H1 (cell line): ENCODE measurements around the gene TMC6. TPM values are rescaled to one million over a fixed set of nuclear protein-coding genes. Genes with fewer than 3 reads are reported as not detected.

Experiments used
- CTCF ChIA-PET: fragments of 300-600 bp; sonication (Branson Sonifier 250); formaldehyde crosslinking; loops from one replicate; lab custom pipeline; 2021; ENCODE audit not compliant: partially characterized antibody; lab: Charles Lee
- POLR2A ChIA-PET: fragments of 300-600 bp; sonication (Branson Sonifier 250); formaldehyde crosslinking; loops from one replicate; lab custom pipeline; 2021; ENCODE audit warnings: inconsistent platforms; ENCODE audit not compliant: partially characterized antibody; lab: Charles Lee
- DNase-seq, 2 experiments: peaks; one replicate each; pipeline versions ENCODE4 v3.0.0 to v3.0.0-alpha.2; 2010 to 2022; ENCODE audit warnings: low spot score in 2 of 2, low read depth in 1 of 2, mixed read lengths in 1 of 2
- FAIRE-seq: peaks from 2 replicates; lab custom pipeline; 2011; peaks lifted over from hg19 to GRCh38; lab: Jason Lieb, UNC
- H2AFZ ChIP-seq: 2 replicates; pipeline ENCODE4 v1.8.1; 2012; ENCODE audit warnings: low read length, inconsistent platforms
- H2AK5ac ChIP-seq: 2 replicates; pipeline ENCODE4 v1.6.1; 2013; ENCODE audit warnings: low read depth, low read length
- H2BK120ac ChIP-seq: replicated peaks from 2 replicates; pipeline ENCODE3; 2013; ENCODE audit warnings: low read depth, low read length, inconsistent platforms
- H2BK12ac ChIP-seq: 2 replicates; pipeline ENCODE4 v1.6.1; 2013; ENCODE audit warnings: low read depth, low read length
- H2BK15ac ChIP-seq: 2 replicates; pipeline ENCODE4 v1.6.1; 2013; ENCODE audit warnings: low read length
- H2BK20ac ChIP-seq: 2 replicates; pipeline ENCODE4 v1.6.1; 2013; ENCODE audit warnings: low read length
- H2BK5ac ChIP-seq: 2 replicates; pipeline ENCODE4 v1.6.1; 2013; ENCODE audit warnings: low read depth, low read length
- H3K14ac ChIP-seq: 2 replicates; pipeline ENCODE4 v1.6.1; 2013; ENCODE audit warnings: inconsistent platforms; ENCODE audit not compliant: insufficient read length
- H3K18ac ChIP-seq: 2 replicates; pipeline ENCODE4 v1.6.1; 2013; ENCODE audit warnings: low read length; ENCODE audit errors: extremely low read depth
- H3K23ac ChIP-seq: 2 replicates; pipeline ENCODE4 v1.6.1; 2013; ENCODE audit warnings: inconsistent platforms; ENCODE audit not compliant: insufficient read length
- H3K23me2 ChIP-seq: 2 replicates; pipeline ENCODE4 v1.6.1; 2013; ENCODE audit warnings: low read depth, low read length
- H3K27ac ChIP-seq: 2 replicates; pipeline ENCODE4 v1.6.1; 2011; ENCODE audit warnings: low read depth, low read length, inconsistent platforms
- H3K27me3 ChIP-seq, 4 experiments: replicated peaks in 1 of 4; 1 replicate in 1 of 4; 2 replicates in 3 of 4; pipeline versions ENCODE4 v1.6.1 to v1.8.1; 2011 to 2013; ENCODE audit warnings: low read length in 3 of 4, mild to moderate bottlenecking in 3 of 4, inconsistent platforms in 2 of 4, mixed read lengths in 2 of 4, moderate library complexity in 1 of 4; ENCODE audit not compliant: control insufficient read depth in 3 of 4, insufficient read depth in 3 of 4; ENCODE audit errors: extremely low read depth in 1 of 4
- H3K36me3 ChIP-seq, 4 experiments: 2 replicates each; pipeline versions ENCODE4 v1.6.1 to v1.8.1; 2011 to 2013; ENCODE audit warnings: mild to moderate bottlenecking in 4 of 4, low read length in 3 of 4, moderate library complexity in 2 of 4, control low read depth in 1 of 4, inconsistent platforms in 1 of 4; ENCODE audit not compliant: insufficient read depth in 4 of 4, control insufficient read depth in 2 of 4
- H3K4ac ChIP-seq: replicated peaks from 2 replicates; pipeline ENCODE3; 2013; ENCODE audit warnings: low read length, low read depth, mixed read lengths, inconsistent platforms; ENCODE audit not compliant: insufficient read length
- H3K4me1 ChIP-seq, 4 experiments: replicated peaks in 1 of 4; 1 replicate in 1 of 4; 2 replicates in 3 of 4; pipeline versions ENCODE4 v1.6.1 to v1.8.1; 2011 to 2013; ENCODE audit warnings: low read length in 3 of 4, inconsistent platforms in 2 of 4, mixed read lengths in 1 of 4; ENCODE audit not compliant: insufficient read depth in 4 of 4, control insufficient read depth in 3 of 4
- H3K4me2 ChIP-seq, 2 experiments: 2 replicates each; pipeline versions ENCODE4 v1.6.1 to v1.8.1; 2011 to 2013; ENCODE audit warnings: low read depth in 2 of 2, low read length in 2 of 2, control low read depth in 1 of 2, inconsistent platforms in 1 of 2, mild to moderate bottlenecking in 1 of 2; ENCODE audit not compliant: insufficient read depth in 1 of 2
- H3K4me3 ChIP-seq, 4 experiments: fragments of 200-600, 300-600 bp in 1 of 4; sonication (generic), shearing (Covaris generic), sonication (Bioruptor Twin) in 1 of 4; 2 replicates each; pipeline versions ENCODE4 v1.5.1 to v1.8.1; 2011 to 2016; ENCODE audit warnings: low read length in 4 of 4, low read depth in 3 of 4, control low read depth in 2 of 4, inconsistent platforms in 2 of 4, mild to moderate bottlenecking in 2 of 4, mixed read lengths in 1 of 4, moderate library complexity in 1 of 4; ENCODE audit not compliant: insufficient read depth in 2 of 4; ENCODE audit errors: extremely low read depth in 1 of 4
- H3K56ac ChIP-seq: replicated peaks from 2 replicates; pipeline ENCODE3; 2013; ENCODE audit warnings: low read depth, mild to moderate bottlenecking, mixed read lengths, low read length, inconsistent platforms; ENCODE audit not compliant: insufficient read length
- H3K79me1 ChIP-seq: 2 replicates; pipeline ENCODE4 v1.6.1; 2013; ENCODE audit warnings: low read depth, low read length, control low read depth
- H3K79me2 ChIP-seq, 2 experiments: 2 replicates each; pipeline versions ENCODE4 v1.6.1 to v1.8.1; 2012 to 2013; ENCODE audit warnings: low read length in 2 of 2, mild to moderate bottlenecking in 2 of 2, inconsistent platforms in 1 of 2; ENCODE audit not compliant: insufficient read depth in 2 of 2, control insufficient read depth in 1 of 2
- H3K9ac ChIP-seq, 4 experiments: replicated peaks in 1 of 4; 1 replicate in 1 of 4; 2 replicates in 3 of 4; pipeline versions ENCODE4 v1.6.1 to v1.8.1; 2011 to 2013; ENCODE audit warnings: low read depth in 3 of 4, low read length in 3 of 4, control low read depth in 2 of 4, mild to moderate bottlenecking in 2 of 4, moderate library complexity in 2 of 4, inconsistent platforms in 1 of 4; ENCODE audit errors: extremely low read depth in 1 of 4
- H3K9me3 ChIP-seq, 2 experiments: 2 replicates each; pipeline versions ENCODE4 v1.6.1 to v1.8.1; 2012 to 2013; ENCODE audit warnings: mild to moderate bottlenecking in 2 of 2, moderate library complexity in 2 of 2, control low read depth in 1 of 2, inconsistent platforms in 1 of 2, low read depth in 1 of 2, low read length in 1 of 2, mixed read lengths in 1 of 2; ENCODE audit not compliant: insufficient read depth in 2 of 2
- H4K20me1 ChIP-seq, 2 experiments: replicated peaks in 1 of 2; 2 replicates each; pipeline versions ENCODE3 to v1.8.1; 2011 to 2013; ENCODE audit warnings: inconsistent platforms in 2 of 2, low read length in 2 of 2, mild to moderate bottlenecking in 1 of 2; ENCODE audit not compliant: insufficient read depth in 2 of 2, control insufficient read depth in 1 of 2
- H4K5ac ChIP-seq: 2 replicates; pipeline ENCODE4 v1.6.1; 2013; ENCODE audit warnings: low read length, low read depth, mixed read lengths, inconsistent platforms; ENCODE audit not compliant: insufficient read length
- H4K8ac ChIP-seq: 2 replicates; pipeline ENCODE4 v1.8.0; 2013; ENCODE audit warnings: mild to moderate bottlenecking, moderate library complexity, low read length, inconsistent platforms; ENCODE audit not compliant: insufficient read depth; ENCODE audit errors: extremely low read depth
- H4K91ac ChIP-seq: replicated peaks from 2 replicates; pipeline ENCODE3; 2013; ENCODE audit warnings: low read length, mixed read lengths, inconsistent platforms; ENCODE audit not compliant: insufficient read length
- CREB1 ChIP-seq: IDR thresholded peaks from 2 replicates; pipeline ENCODE4 v1.6.1; 2012; ENCODE audit warnings: inconsistent platforms
- CTCF ChIP-seq, 3 experiments: IDR thresholded peaks; 1 replicate in 2 of 3; 2 replicates in 1 of 3; pipeline versions ENCODE4 v1.5.1 to v1.6.1; 2011; ENCODE audit warnings: low read length in 3 of 3, mild to moderate bottlenecking in 3 of 3, inconsistent platforms in 2 of 3, low read depth in 1 of 3, moderate library complexity in 1 of 3; ENCODE audit not compliant: insufficient read depth in 1 of 3; ENCODE audit errors: control extremely low read depth in 1 of 3
- JUN ChIP-seq: IDR thresholded peaks from 2 replicates; pipeline ENCODE4 v1.6.1; 2011; ENCODE audit warnings: low read depth, mild to moderate bottlenecking, improper control_type of control experiment, low read length
- RAD21 ChIP-seq, 2 experiments: IDR thresholded peaks in 1 of 2; conservative IDR thresholded peaks in 1 of 2; 2 replicates each; pipeline ENCODE4 v1.6.1; 2011; ENCODE audit warnings: low read depth in 2 of 2, low read length in 2 of 2, improper control_type of control experiment in 1 of 2, inconsistent platforms in 1 of 2, mild to moderate bottlenecking in 1 of 2, moderate library complexity in 1 of 2
- RFX5 ChIP-seq: IDR thresholded peaks from 2 replicates; pipeline ENCODE4 v1.6.1; 2011; ENCODE audit warnings: low read depth, low read length, improper control_type of control experiment, borderline replicate concordance
- SIN3A ChIP-seq, 2 experiments: IDR thresholded peaks in 1 of 2; conservative IDR thresholded peaks in 1 of 2; 2 replicates each; pipeline ENCODE4 v1.6.1; 2011 to 2012; ENCODE audit warnings: low read length in 2 of 2, improper control_type of control experiment in 1 of 2, low read depth in 1 of 2, mild to moderate bottlenecking in 1 of 2
- TAF7 ChIP-seq: optimal IDR thresholded peaks from 2 replicates; pipeline ENCODE3; 2011; ENCODE audit warnings: low read depth, mild to moderate bottlenecking, inconsistent platforms, low read length, moderate library complexity, borderline replicate concordance
- WGBS, 2 experiments: shearing (Covaris generic) in 1 of 2; methylation state at CpG; one replicate each; pipeline versions ENCODE4 v1.1.6 to v1.1.7; 2013 to 2015; ENCODE audit warnings: low lambda C conversion rate in 2 of 2, mixed read lengths in 2 of 2, inconsistent platforms in 1 of 2, low coverage in 1 of 2, missing lambda C conversion rate in 1 of 2; ENCODE audit not compliant: insufficient replicate concordance in 2 of 2, insufficient coverage in 1 of 2, insufficient read length in 1 of 2; ENCODE audit errors: extremely low coverage in 1 of 2, missing lambda C conversion rate in 1 of 2; 5-methylcytosine and 5-hydroxymethylcytosine counted together
- polyA plus RNA-seq, 7 experiments: library from polyadenylated mRNA; depleted of rRNA in 3 of 7; stranded (reverse) in 5 of 7; unstranded in 2 of 7; fragments of >200 nt in 5 of 7; fragments of 200-250 nt in 2 of 7; gene quantifications; 1 replicate in 5 of 7; 2 replicates in 1 of 7; 4 replicates in 1 of 7; pipeline versions ENCODE4 v1.2.1 to v1.2.3, GENCODE V29; 2011 to 2013; ENCODE audit warnings: missing spikeins in 2 of 7, mixed read lengths in 2 of 7
- total RNA-seq: library from RNA; stranded (reverse); fragmentation: NEBNext Ultra II Directional; extraction: Animal tissue kit (Norgen Biotek cat#: 25700); gene quantifications from 2 replicates; pipeline ENCODE4 v1.2.1, GENCODE V29; 2021

The TMC6 gene
- total and polyA plus RNA-seq, 2 of the 8 experiments (the other 6 are each of a cell fraction or from before 2014, with no cell fraction given) = 39.4 to 77.6 TPM

GRCh38 chr17:78127239-78127887 lies 1.2 kb downstream of the TMC6 start:
- Histone ChIP-seq H3K56ac (peak overlapping the region; percentile 59), H2BK15ac (no peak overlapping the region), H4K91ac (peak overlapping the region; percentile 92), H2BK12ac (peak overlapping the region; percentile 50; the same call in 1 of the 2 replicates), H3K36me3 (peaks cover 2 to 24% (median 12%) of the 10 kb centered on the region in 4 experiments; a peak in 5 of 8 replicates), H3K79me2 (no peaks in the 10 kb centered on the region), H2BK20ac (no peak overlapping the region), H3K27ac (no peak overlapping the region; the same call in 1 of the 2 replicates), H3K4me2 (peak overlapping the region; percentile 56 to 90), H3K18ac (peak overlapping the region; percentile 48), H3K4me3 (peak overlapping the region; percentile 62 to 94 (median 70)), H3K23ac (no peak overlapping the region), H3K4me1 (peaks cover 0 to 27% (median 17%) of the 10 kb centered on the region in 4 experiments; a peak in 6 of 7 replicates), H3K9me3 (no peaks in the 10 kb centered on the region), H2AFZ (no peak overlapping the region), H3K23me2 (peaks cover 14% of the 10 kb centered on the region), H3K27me3 (peaks cover 0 to 9% (median 7%) of the 10 kb centered on the region in 4 experiments; a peak in 5 of 7 replicates), H2AK5ac (peak overlapping the region; percentile 56; the same call in 1 of the 2 replicates), H4K20me1 (peaks cover 2 to 14% of the 10 kb centered on the region in 2 experiments), H4K5ac (peak overlapping the region; percentile 39), H3K9ac (peak overlapping the region in 2 of 4 experiments; percentile 45 to 55; a peak in 4 of 7 replicates), H4K8ac (0 out of 2 replicates have a peak overlapping the region, but pooled peaks have one; percentile 4), H2BK5ac (peak overlapping the region; percentile 55; the same call in 1 of the 2 replicates), H3K4ac (peak overlapping the region; percentile 95), H3K14ac (no peak overlapping the region), H2BK120ac (no peak overlapping the region), H3K79me1 (peaks cover 3% of the 10 kb centered on the region)
- DNase-seq (no peak), FAIRE-seq (no peak)
- 30% methylated on average over 19 of the region's 25 CpGs; no CpG with 5 or more reads in 1 of the 2 experiments for WGBS, 2 experiments
- CTCF ChIA-PET = interaction anchor here (0.6 to 11.4 kb wide), 16 partner anchors 9 to 1230 kb away, joined by 3 to 122 read pairs (median 4); partner anchors contain the start of genes AFMID and TK1
- POLR2A ChIA-PET = interaction anchor here (0.7 to 2.8 kb wide), 14 partner anchors 11 to 169 kb away, joined by 3 to 16 read pairs (median 6); partner anchors contain the start of genes AFMID, TK1 and TNRC6C
- no peak for TF ChIP-seq CTCF (IDR thresholded peaks at IDR 0.05; ENCODE audit: control extremely low read depth in 1 of 3, insufficient read depth in 1 of 3, low read depth in 1 of 3, low read length in 3 of 3)
- no peak for TF ChIP-seq RFX5
- TF ChIP-seq JUN = no peak
- no peak for TF ChIP-seq SIN3A (conservative IDR thresholded peaks at IDR 0.05 in 1 of 2, IDR thresholded peaks at IDR 0.05 in 1 of 2; ENCODE audit: low read depth in 1 of 2, low read length in 2 of 2)
- no peak for TF ChIP-seq TAF7
- no peak for TF ChIP-seq RAD21 (IDR thresholded peaks at IDR 0.05 in 1 of 2, conservative IDR thresholded peaks at IDR 0.05 in 1 of 2; ENCODE audit: low read depth in 2 of 2, low read length in 2 of 2)
- no peak for TF ChIP-seq CREB1
